AG09309 (cell line): ENCODE results near the gene KRTAP8-1.

ENCODE experiments used
- DNase-seq: peaks from one replicate; pipeline ENCODE4 v3.0.0-alpha.2; 2010; ENCODE audit warnings: low read depth
- H3K4me3 ChIP-seq: 2 replicates; pipeline ENCODE4 v1.5.1; 2011; ENCODE audit warnings: mild to moderate bottlenecking, low read depth, low read length, moderate library complexity; ENCODE audit not compliant: control insufficient read depth
- CTCF ChIP-seq: IDR thresholded peaks from 2 replicates; pipeline ENCODE4 v1.5.1; 2011; ENCODE audit warnings: mild to moderate bottlenecking, low read depth, low read length, inconsistent platforms; ENCODE audit not compliant: insufficient read depth, control insufficient read depth; ENCODE audit errors: missing control alignments

Gene KRTAP8-1

GRCh38 chr21:30813174-30813573 lies at the start of gene KRTAP8-1:
TSS of gene KRTAP8-1 (minus strand) at chr21:30813274. CDS start at chr21:30813220, 54 bp downstream.
- no peak for TF ChIP-seq CTCF
- no peak for DNase-seq
- no peak within 1 kb of the TSS for H3K4me3 ChIP-seq

GRCh38 chr21:30847627-30848500 lies 34.8 kb upstream of the KRTAP8-1 start:
- no peak for DNase-seq
- no peak for TF ChIP-seq CTCF

DNA sequence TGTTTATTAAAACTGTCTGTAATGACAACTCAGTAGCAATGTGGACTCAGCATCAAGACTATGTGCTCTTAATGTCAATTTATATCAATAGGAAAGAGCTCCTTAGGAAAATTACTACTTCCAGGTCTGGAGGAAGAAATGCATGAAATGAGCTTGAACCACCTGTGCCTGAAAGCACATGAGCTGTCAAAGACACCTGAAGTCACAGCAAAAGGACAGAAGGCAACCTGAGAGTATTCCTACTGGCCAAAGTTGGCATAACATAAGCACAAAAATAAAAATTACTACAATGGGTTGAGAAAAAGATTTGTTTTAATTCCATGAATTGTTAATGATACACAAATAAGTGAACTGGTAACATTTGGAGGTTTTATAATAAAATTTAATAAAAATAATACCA lies 29.9 kb upstream of the KRTAP8-1 start:
- DNase-seq, result no peak
- no peak overlapping the region for H3K4me3 ChIP-seq
- no peak for TF ChIP-seq CTCF

More at GRCh38 chr21:30847627-30848500, 34.8 kb upstream of the KRTAP8-1 start:
- H3K4me3 ChIP-seq, result no peak overlapping the region

DNA sequence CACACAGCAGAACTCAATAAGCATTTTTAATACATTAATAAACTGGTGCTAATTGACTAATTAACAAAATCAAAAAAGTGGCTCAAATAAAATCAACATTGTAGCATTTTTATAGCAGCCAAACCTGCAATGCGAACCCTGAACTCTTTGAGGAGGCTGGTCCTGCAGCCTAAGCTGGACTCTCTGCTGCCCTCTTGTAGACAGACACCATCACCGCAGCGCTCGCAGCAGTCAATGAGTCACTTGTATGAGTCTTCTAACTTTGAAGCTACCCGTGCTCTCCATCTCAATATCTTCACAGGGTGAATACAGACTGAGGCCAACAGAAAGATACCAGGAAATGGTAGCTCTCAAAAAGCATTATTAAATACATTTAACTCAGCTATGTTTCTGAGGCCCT lies 26.2 kb upstream of the KRTAP8-1 start:
- no peak for TF ChIP-seq CTCF
- no peak overlapping the region for H3K4me3 ChIP-seq
- DNase-seq, result no peak

- DNase-seq, result no peak
- H3K4me3 ChIP-seq, result no peak overlapping the region
- TF ChIP-seq CTCF, result no peak
Measured at GRCh38 chr21:30838536-30838935, 25.5 kb upstream of the KRTAP8-1 start.

DNA sequence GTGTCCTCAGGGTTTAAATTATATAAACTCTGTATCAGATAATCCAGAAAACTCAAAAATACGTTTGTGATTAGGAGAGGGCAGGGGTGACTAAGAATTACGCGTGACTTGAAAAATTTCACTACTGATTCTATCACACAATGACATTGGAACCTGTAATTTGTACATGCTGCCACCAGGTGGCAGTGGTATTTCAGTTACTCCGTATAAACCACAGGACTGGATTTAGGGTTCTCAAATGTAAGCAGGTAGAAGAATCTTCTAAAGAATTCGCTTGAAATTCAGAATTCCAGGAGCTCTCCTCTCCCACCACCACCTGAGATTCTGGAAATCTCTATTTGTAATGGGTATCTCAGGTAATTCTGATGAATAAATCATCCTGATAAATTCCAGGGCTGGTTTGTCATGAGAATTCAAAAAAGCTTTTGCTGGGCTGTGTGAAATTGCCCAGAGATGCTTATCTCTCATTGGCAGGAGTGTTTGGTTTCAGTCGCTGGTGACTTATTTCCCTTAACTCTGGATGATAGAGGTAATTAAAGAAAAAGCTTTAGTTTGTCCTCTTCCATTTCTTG lies 18.2 kb upstream of the KRTAP8-1 start:
- DNase-seq, result no peak
- no peak overlapping the region for H3K4me3 ChIP-seq
- TF ChIP-seq CTCF, result no peak
